NCI-H187 (cell line): ENCODE measurements around the gene DRAP1.
"Not testable (repeated sequence)": the region's sequence is repeated elsewhere in the genome, so short reads cannot be mapped to it uniquely, and the experiment has no call there.

Experiments
- DNase-seq, 2 experiments: peaks; one replicate each; lab custom pipeline; 2025; lab: John Stamatoyannopoulos, UW

Gene DRAP1

DNA sequence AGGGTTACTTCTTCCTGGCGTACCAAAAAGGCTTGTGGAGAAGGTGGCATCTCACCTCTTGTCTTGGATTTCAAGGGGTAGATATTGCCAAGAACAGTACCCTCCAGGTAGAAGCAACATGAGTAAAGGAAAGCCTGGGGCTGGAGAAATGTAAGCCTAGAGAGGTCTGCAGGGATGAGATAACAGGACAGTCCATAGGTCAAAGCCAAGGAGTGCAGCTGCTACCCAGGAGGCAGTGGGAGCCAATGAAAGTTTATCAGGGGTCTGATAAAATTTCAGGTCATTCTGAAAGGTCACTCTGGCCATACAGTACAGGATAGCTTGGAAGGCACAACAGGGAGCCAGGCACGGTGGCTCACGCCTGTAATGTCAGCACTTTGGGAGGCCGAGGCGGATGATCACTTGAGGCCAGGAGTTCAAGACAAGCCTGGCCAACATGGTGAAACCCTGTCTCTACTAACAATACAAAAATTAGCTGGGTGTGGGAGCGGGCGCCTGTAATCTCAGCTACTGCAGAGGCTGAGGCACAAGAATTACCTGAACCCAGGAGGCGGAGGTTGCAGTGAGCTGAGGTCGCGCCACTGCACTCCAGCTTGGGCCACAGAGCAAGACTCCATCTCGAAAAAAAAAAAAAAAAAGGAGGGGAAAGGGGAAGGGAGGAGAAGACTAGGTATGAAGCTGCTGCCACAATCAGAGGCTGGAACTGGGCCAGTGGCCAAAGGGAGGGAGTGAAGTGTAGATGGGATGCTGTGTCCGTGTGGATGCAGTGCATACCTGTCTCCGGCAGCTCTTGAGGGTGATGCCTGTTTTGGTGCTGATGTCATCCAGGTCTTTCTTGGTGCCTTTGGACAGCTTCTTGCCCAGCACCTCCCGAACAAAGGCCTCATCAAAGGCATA lies 32.2 kb upstream of the DRAP1 start:
- no peak for DNase-seq

- DNase-seq, result no peak
These were observed 31.5 kb upstream of the DRAP1 start for GRCh38 chr11:65887723-65888162.

DNA sequence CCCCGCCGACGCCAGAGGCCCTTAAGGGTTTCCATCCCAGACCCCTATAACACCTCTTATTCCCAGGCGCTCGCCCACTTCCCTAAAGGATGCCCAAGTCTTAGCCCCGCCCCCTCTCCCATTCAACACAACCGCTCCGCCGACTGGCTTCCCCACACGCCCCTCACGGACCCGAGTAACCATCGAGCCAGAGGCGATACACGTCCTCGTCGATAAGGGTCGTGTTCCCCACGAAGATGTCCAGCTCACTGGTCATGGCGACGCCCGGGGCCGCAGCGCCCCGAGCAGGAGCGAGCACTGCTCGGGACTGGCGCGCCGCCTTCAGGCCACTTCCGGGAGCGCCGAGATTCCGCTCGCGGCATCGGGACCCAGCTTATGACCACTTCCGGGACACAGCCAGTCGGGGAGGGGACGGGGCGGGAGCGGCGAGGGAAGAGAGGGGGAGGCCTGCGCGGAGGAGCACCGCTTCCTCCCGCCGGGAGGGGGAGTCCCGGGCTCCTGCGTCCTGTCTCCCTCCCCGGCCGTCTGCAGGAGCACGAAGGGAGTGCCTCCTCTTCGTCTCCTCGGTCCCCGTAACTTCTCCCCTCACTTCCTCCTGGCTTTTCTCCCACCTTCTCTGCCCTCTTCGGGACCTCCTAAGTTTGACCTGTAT lies 30.9 kb upstream of the DRAP1 start, which contains the start of gene FIBP:
TSS of gene FIBP (minus strand) at position 309 of the 652 bp plus-strand sequence. CDS start at position 256, 53 bp downstream.
- peak; percentile 72 to 90 for DNase-seq

DNA sequence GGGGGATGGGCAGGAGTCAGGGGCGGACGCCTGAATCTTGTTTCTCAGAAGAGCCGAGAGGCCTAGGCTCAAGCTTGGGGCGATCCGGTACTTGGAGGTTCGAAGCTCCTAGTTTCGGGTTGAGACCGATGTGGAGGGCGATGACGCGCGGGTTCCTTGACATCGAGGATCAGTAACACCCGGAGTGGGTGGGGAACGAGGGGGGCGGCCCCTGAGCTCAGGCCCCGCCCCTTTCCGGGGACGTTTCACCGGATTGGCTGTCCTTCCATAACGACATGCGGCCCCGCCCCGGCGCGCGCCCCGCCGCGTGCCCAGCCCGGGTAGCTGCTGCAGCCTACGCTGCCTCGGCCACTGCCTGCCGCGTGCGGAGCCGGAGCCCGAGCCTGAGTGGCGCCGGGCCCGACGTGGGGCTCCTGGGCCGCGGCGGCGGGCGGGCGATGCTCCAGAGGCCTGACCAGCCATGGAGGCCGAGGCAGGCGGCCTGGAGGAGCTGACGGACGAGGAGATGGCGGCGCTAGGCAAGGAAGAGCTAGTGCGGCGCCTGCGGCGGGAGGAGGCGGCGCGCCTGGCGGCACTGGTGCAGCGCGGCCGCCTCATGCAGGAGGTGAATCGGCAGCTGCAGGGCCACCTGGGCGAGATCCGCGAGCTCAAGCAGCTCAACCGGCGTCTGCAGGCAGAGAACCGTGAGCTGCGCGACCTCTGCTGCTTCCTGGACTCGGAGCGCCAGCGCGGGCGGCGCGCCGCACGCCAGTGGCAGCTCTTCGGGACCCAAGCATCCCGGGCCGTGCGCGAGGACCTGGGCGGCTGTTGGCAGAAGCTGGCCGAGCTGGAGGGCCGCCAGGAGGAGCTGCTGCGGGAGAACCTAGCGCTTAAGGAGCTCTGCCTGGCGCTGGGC lies 28.7 kb upstream of the DRAP1 start, which contains the start of gene CCDC85B:
TSS of gene CCDC85B (plus strand) at position 350 of the 895 bp plus-strand sequence. CDS start at position 461, 111 bp downstream.
- DNase-seq, result peak; percentile 84 to 95

DNA sequence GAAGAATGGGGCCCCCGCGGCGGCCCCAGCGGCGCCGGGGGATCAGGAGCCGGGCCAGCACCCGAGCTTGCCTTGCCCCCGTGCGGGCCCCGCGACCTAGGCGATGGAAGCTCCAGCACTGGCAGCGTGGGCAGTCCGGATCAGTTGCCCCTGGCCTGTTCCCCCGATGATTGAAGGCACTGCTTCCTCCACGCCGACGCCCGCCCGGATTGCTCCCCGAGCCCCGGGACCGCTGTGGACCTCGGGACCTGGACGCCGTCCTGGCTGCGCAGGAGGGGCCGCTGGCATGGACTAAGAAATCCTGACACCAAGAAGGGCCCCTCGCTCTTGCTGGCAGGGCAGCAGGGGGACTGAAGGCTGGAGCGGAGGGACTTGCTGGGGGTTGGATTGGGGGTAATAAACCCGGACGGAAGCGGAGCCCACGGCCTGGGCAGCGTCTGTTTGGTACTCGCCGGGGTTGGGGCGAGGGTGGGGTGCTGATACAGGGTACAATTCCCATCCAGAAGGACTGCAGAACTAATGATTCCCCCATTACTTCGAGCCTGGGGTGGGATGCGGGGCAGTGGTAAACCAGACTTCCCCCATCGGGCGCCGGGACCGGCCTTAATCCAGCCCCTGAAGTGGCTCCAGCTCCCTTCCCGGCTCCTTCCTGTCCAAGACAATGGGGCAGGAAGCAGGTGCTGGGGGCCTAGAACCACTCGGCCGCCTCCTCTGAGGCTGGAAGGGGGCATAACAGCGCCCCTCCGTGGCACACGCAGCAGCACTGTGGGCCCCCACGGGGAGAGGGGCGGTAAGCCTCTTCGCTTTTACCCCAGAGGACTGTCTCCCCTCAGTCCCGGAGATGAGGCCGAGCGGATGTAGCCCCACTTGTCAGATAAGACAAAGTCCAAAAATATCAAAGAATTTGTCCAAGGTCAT lies 27.7 kb upstream of the DRAP1 start:
- DNase-seq, result no peak

GRCh38 chr11:65892137-65892540 lies 27.1 kb upstream of the DRAP1 start:
- not testable (repeated sequence) for DNase-seq

- no peak for DNase-seq
These were observed 26.4 kb upstream of the DRAP1 start for GRCh38 chr11:65892661-65893317.

- no peak for DNase-seq
These were observed 25.1 kb upstream of the DRAP1 start for GRCh38 chr11:65894034-65894591.

DNA sequence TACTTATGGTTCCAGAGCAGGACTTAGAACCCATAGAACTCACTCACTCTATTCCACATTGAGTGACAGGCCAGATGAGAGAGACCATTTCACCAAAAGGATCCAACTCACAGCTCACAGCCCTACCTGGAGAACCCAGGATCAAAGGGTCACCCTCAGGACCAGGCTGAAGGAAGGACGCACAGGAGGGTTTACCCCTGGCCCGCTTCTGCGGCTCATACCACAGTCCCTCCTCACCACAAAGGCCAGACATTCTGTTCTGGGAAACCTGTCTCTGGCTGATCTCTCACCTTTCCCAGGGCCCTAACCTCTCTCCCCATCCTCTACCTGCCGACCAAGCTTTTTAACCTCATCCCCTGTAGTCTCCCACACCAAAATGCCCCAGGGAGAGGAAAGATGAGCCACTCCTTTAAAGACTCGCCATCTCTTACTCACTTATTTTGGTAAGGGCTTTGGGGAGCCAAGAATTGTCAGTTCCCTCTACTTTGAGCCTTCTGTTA lies 23.7 kb upstream of the DRAP1 start:
- no peak for DNase-seq

DNA sequence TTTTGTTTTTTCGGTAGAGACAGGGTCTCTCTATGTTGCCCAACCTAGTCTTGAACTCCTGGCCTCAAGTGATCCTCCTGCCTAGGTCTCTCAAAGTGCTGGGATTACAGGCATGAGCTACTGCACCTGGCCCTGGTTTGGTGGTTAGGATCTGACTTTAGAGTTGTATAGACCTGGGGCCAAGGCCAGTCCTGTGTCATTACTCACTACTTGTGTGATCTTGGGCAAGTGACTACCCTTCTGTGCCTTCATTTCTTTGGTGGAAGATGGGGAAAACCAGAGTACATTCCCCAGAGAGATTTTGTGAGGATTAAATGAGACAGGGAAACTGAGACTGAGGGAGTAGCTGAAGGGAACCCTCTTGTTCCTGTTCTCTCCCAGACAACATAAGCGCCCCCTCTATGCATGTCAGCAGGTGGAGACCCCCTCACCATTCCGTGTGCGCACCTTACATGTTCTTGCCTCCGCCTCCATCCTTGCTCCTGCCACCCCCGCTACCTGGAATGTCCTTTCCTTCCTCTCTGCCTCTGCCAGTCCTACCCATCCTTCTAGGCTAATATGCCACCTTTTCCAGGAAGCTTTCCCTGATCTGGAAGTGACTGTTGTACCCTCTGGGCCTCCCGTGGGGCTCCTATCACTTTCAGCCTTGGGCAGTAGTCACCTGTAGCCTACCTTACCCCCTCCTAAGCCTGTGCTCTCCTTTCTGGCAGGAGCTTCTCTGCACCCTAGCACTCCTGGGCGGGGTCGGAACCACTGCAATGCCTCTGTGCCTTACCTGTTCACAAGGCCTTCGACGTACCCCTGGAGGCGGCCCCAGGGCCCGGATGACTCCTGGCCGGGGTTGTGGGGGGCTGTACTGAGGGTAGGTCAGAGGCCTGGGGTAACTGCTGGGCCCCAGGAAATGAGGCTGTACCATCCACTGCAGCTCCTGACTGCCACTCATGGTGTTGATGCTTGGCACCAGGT lies 22.9 kb upstream of the DRAP1 start:
- DNase-seq, result no peak

GRCh38 chr11:65897020-65897471 lies 22.2 kb upstream of the DRAP1 start:
- no peak for DNase-seq

- DNase-seq, result no peak
These were observed 20.4 kb upstream of the DRAP1 start for GRCh38 chr11:65898656-65899355.

GRCh38 chr11:65899356-65900124 lies 19.7 kb upstream of the DRAP1 start:
- no peak for DNase-seq

GRCh38 chr11:65900125-65900898 lies 18.9 kb upstream of the DRAP1 start, which contains the start of gene FOSL1:
Gene FOSL1 (minus strand): TSS chr11:65900388. CDS start chr11:65900339, 49 bp downstream.
- peak in 1 of 2 experiments; percentile 59 for DNase-seq

GRCh38 chr11:65900899-65901180 lies 18.4 kb upstream of the DRAP1 start:
- no peak for DNase-seq

- DNase-seq, result no peak
These were observed 16.2 kb upstream of the DRAP1 start for GRCh38 chr11:65903068-65903481.
